Measurements from ENCODE around the gene OR4D11.

Gene OR4D11

GRCh38 chr11:59503276-59503675, at the start of gene OR4D11:
TSS of gene OR4D11 (plus strand) at chr11:59503576. CDS start at chr11:59503576, 0 bp downstream.
- Histone ChIP-seq H3F3A (ENCODE audit: insufficient read depth, low read length) (no peaks in the 10 kb centered on the region), H3K27ac (ENCODE audit: low read length) (no peak within 1 kb of the TSS), H3K9ac (ENCODE audit: low read length) (no peak within 1 kb of the TSS), H3K9me2 (replicated peaks; ENCODE audit: insufficient read depth, low read length) (no peaks in the 10 kb centered on the region), H3K9me3 (replicated peaks; ENCODE audit: insufficient read depth, low read length) (no peaks in the 10 kb centered on the region), H3K36me3 (replicated peaks; ENCODE audit: insufficient read depth, low read length) (no peaks in the 10 kb centered on the region), H3K4me2 (ENCODE audit: low read depth, low read length) (no peak within 1 kb of the TSS), H2AFZ (ENCODE audit: low read length) (no peak within 1 kb of the TSS), H4K20me1 (ENCODE audit: insufficient read depth, low read length) (no peaks in the 10 kb centered on the region), H3K27me3 (replicated peaks; ENCODE audit: insufficient read depth, low read length) (no peaks in the 10 kb centered on the region), H3K79me2 (ENCODE audit: low read length) (no peaks in the 10 kb centered on the region), H3K4me3 (ENCODE audit: low read length) (no peak within 1 kb of the TSS), H3K4me1 (ENCODE audit: low read length) (no peaks in the 10 kb centered on the region)
- no peak for DNase-seq
- no peak for TF ChIP-seq EZH2phosphoT487 (IDR thresholded peaks at IDR 0.05; ENCODE audit: low read length)
- TF ChIP-seq CTCF (IDR thresholded peaks at IDR 0.05; ENCODE audit: low read length): no peak
- TF ChIP-seq EZH2 (optimal IDR thresholded peaks at IDR 0.05; ENCODE audit: low read depth, low read length): no peak

- TF ChIP-seq EZH2phosphoT487 (IDR thresholded peaks at IDR 0.05; ENCODE audit: low read length) (no peak), CTCF (IDR thresholded peaks at IDR 0.05; ENCODE audit: low read length) (no peak), EZH2 (optimal IDR thresholded peaks at IDR 0.05; ENCODE audit: low read depth, low read length) (no peak)
- Histone ChIP-seq H2AFZ (ENCODE audit: low read length) (no peak within 1 kb of the TSS), H3K4me3 (ENCODE audit: low read length) (no peak within 1 kb of the TSS), H4K20me1 (ENCODE audit: insufficient read depth, low read length) (no peaks in the 10 kb centered on the region), H3K27me3 (replicated peaks; ENCODE audit: insufficient read depth, low read length) (no peaks in the 10 kb centered on the region), H3K27ac (ENCODE audit: low read length) (no peak within 1 kb of the TSS), H3F3A (ENCODE audit: insufficient read depth, low read length) (no peaks in the 10 kb centered on the region), H3K9me3 (replicated peaks; ENCODE audit: insufficient read depth, low read length) (no peaks in the 10 kb centered on the region), H3K79me2 (ENCODE audit: low read length) (no peaks in the 10 kb centered on the region), H3K36me3 (replicated peaks; ENCODE audit: insufficient read depth, low read length) (no peaks in the 10 kb centered on the region), H3K9me2 (replicated peaks; ENCODE audit: insufficient read depth, low read length) (no peaks in the 10 kb centered on the region), H3K4me1 (ENCODE audit: low read length) (no peaks in the 10 kb centered on the region), H3K4me2 (ENCODE audit: low read depth, low read length) (no peak within 1 kb of the TSS), H3K9ac (ENCODE audit: low read length) (no peak within 1 kb of the TSS)
- no peak for DNase-seq
Observed at GRCh38 chr11:59456661-59457060, 46.7 kb upstream of the OR4D11 start, which contains the start of gene OR4D6. TSS of gene OR4D6 (plus strand) at chr11:59456961. CDS start at chr11:59456961, 0 bp downstream.

GRCh38 chr11:59459916-59460315, 43.5 kb upstream of the OR4D11 start:
- Histone ChIP-seq H3F3A (ENCODE audit: insufficient read depth, low read length) (no peaks in the 10 kb centered on the region), H3K4me3 (ENCODE audit: low read length) (no peak overlapping the region), H4K20me1 (ENCODE audit: insufficient read depth, low read length) (no peaks in the 10 kb centered on the region), H3K27ac (ENCODE audit: low read length) (no peak overlapping the region), H3K79me2 (ENCODE audit: low read length) (no peaks in the 10 kb centered on the region), H3K9me2 (replicated peaks; ENCODE audit: insufficient read depth, low read length) (no peaks in the 10 kb centered on the region), H3K9ac (ENCODE audit: low read length) (no peak overlapping the region), H3K27me3 (replicated peaks; ENCODE audit: insufficient read depth, low read length) (no peaks in the 10 kb centered on the region), H2AFZ (ENCODE audit: low read length) (no peak overlapping the region), H3K36me3 (replicated peaks; ENCODE audit: insufficient read depth, low read length) (no peaks in the 10 kb centered on the region), H3K9me3 (replicated peaks; ENCODE audit: insufficient read depth, low read length) (no peaks in the 10 kb centered on the region), H3K4me2 (ENCODE audit: low read depth, low read length) (no peak overlapping the region), H3K4me1 (ENCODE audit: low read length) (no peaks in the 10 kb centered on the region)
- TF ChIP-seq EZH2 (optimal IDR thresholded peaks at IDR 0.05; ENCODE audit: low read depth, low read length): no peak
- TF ChIP-seq CTCF (IDR thresholded peaks at IDR 0.05; ENCODE audit: low read length): no peak
- TF ChIP-seq EZH2phosphoT487 (IDR thresholded peaks at IDR 0.05; ENCODE audit: low read length): no peak
- no peak for DNase-seq
